NAMALWA (cell line): ENCODE measurements around the gene MCFD2.
A peak's percentile ranks its signal among the peaks of the same experiment; 100 is the strongest.
"Not testable (repeated sequence)": the region's sequence is repeated elsewhere in the genome, so short reads cannot be mapped to it uniquely, and the experiment has no call there.

Source experiments
- DNase-seq: peaks from one replicate; pipeline ENCODE4 v3.0.0-alpha.2; 2015; ENCODE audit warnings: low spot score

Gene MCFD2

DNA sequence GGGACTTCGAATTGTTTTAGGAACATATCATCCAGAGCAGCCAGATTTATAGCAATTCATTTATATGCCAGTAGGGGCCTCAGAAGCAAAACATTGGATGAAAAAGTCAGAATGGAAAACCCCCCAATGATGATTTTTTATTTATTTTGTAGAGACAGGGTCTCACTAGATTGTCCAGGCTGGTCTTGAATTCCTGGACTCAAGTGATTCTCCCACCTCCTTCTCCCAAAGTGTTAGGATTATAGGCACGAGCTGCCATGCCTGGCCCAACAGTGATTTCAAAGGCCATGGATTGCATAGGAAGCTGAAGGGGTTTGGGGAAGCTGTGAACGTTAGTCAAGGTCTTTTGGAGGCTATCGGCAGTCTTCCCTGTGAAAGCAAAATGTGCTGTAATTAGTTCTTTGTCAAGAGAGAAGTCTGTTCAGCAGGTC, 21.9 kb upstream of the MCFD2 start:
- peak; percentile 52 for DNase-seq

GRCh38 chr2:46936566-46936965, 21.0 kb upstream of the MCFD2 start:
- no peak for DNase-seq

- DNase-seq: no peak
Measured at GRCh38 chr2:46935071-46935470, 19.5 kb upstream of the MCFD2 start.

DNA sequence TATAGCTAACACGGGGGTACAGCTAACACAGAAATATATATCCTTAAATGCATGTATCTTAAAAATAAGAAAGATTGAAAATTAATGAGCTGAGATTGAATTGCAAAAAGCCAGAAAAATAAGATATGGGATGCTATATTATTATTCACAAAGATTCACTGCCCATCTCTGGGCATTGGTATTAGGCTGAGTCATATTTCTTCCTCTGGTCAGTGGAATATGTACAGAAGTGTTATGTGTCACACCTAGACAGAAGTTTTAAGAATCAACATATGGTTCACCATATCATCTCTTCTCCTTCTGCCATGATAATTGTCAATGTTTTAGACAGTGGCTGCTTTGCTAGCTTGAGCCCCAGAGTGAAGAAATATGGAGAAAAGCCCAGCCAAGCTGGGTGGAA, 14.0 kb upstream of the MCFD2 start:
- no peak for DNase-seq

DNA sequence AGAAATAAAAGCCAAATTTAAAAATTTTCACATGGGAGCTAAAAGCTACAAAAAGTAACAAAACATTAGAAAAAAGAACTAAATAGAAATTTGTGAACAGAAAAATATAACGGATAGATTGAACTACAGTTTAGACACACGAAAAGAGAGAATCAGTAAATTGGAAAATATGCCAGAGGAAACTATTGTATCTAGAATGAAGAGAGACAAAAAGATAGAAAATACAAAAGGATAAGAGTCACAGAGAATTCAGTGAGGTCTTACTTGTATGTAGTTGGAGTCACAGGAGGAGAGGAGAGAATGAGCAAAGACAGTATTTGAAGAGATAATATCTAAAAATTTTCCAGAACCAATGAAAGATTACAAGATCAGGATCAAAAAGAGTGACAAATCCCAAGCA, 11.3 kb upstream of the MCFD2 start:
- no peak for DNase-seq

- DNase-seq: no peak
Measured at GRCh38 chr2:46925474-46926351, 10.1 kb upstream of the MCFD2 start.

- DNase-seq: no peak
Measured at GRCh38 chr2:46924608-46925007, 9.0 kb upstream of the MCFD2 start.

- DNase-seq: no peak
Measured at GRCh38 chr2:46924038-46924437, 8.4 kb upstream of the MCFD2 start.

DNA sequence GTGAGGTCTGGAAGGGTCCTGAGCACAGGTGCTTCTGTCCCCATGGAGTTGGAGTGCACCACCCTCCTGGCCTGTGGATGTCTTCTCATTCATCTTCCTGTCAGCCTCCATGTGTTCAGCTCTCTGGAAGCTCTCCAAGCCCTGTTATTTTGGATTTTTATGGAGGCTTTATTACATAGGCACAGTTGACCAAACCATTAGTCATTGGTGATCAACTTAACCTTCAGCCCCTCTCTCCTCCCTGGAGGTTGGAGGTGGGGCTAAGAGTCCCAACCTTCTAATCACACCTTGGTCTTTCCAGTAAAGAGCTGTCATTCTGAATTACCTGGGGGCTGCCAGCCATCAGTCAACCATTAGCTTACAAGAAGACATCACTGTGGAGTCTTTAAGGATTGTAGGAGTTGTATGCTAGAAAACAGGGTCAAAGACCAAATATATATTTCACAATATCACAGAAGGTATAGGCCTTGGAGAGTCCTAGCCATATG, 7.5 kb upstream of the MCFD2 start:
- DNase-seq: no peak

DNA sequence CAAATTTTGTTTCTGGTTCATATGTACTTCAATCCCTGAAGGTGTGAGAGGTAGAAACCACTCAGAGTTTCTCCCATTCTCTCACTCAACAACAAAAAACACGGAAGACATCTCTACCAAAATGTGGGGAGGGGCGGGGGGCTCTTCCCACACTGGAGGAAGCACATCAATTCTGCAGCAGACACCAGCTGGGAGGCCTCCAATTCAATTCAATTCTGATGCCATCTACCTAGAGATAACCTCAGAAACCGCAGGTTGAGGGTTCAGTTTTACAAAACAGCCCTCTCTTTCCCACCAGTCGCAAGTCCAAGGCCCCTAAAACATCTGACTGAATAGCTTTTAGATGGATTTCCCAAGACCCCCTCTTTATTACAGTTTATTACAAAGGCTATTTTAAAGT, 7.0 kb upstream of the MCFD2 start:
- DNase-seq: no peak

DNA sequence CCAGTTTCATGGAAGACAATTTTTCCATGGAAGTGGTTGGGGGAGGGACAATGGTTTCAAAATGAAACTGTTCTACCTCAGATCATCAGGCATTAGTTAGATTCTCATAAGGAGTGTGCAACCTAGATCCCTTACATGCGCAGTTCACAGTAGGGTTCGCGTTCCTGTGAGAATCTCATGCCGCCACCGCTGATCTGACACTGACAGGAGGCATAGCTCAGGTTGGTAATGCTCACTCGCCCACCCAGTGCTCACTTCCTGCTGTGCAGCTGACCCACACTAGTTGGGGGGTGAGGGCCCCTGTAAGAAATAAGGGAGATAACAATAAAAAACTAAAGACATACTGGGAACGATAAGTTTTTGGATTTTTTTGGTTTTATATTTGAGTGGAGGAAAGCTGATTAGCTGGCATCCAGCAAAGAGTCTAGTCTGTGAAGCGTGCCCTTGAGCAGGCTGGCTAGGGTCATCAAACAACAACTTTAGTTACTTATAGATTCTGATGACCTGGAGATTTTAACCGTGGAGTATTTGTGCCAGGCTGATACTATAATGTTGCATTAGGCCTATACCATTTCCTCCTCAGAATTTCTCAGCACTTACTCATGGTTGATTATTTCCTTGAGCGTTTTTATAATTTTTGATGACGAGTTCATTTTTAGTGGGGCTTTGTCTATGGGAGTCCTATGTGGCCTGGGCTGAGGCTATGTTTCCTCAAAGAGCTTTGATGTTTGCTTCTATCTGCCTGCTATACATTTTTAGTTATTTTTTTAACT, 6.3 kb upstream of the MCFD2 start:
- DNase-seq: no peak

DNA sequence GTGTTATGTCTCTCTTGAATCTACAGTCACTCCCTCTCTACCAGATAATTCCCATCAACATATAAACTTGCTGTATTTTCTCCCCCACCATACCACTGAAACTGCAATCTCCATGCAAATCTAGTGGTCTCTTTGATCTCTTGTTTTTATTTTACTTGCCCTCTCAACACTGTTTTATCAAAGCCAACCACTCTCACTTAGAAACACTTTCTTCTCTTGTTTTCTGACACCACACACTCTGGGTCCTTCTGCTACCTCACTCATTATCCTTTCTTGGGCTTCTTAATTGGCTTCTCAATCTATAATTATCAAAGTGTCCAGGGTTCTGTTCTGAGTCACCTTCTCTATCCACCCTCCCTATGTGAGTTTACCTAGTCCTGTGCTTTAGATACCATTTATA, 2.0 kb upstream of the MCFD2 start:
- peak; percentile 79 for DNase-seq

GRCh38 chr2:46915811-46916630, 415 bp upstream of the MCFD2 start:
- peak; percentile 88 for DNase-seq

GRCh38 chr2:46914578-46915230, 902 bp downstream of the MCFD2 start:
- peak; percentile 34 for DNase-seq

DNA sequence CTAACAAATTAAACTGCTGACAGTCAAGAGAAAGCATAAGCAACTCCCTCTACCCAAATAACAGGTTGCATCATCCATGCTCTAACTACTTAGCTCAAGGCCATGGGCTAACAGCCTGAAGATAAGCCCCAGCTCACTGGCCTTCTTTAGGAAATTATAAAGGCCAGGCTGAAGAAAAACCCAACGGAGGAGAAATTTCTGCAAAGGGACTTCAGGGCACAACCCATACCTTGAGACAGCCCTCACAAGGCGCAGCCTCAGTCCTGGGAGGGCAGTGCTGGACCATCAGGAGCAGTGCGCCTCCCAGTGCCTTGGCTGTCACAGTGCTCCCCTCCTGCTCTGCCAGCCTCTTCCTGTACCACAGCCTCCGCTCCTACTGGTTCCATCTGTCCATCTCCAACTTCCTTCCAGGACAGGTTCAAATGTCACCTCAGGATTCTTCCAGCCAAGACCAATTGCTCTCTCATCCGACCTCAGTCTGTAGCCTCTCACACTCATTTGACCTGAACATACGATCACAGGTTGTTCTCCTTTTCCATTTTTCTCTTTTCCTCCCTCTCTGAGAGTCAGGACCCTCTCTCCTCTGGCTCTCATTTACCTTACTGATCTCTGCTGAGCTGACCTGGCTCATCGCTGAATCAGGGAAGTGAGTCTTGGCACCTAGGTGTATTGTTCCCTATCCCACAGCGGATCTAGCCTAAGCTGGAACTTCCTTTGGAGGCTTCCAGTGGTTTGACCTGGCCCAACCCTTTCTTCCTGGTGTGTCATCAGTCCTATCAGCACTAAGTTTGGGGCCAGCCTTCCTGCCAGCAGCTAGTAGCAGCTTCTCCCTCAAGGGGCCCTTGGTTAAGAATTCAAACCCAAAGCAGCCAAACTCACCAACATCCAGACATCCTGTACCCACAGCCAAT, 1.9 kb downstream of the MCFD2 start:
- DNase-seq: no peak

GRCh38 chr2:46909771-46910419, 5.7 kb downstream of the MCFD2 start:
- DNase-seq: no peak

DNA sequence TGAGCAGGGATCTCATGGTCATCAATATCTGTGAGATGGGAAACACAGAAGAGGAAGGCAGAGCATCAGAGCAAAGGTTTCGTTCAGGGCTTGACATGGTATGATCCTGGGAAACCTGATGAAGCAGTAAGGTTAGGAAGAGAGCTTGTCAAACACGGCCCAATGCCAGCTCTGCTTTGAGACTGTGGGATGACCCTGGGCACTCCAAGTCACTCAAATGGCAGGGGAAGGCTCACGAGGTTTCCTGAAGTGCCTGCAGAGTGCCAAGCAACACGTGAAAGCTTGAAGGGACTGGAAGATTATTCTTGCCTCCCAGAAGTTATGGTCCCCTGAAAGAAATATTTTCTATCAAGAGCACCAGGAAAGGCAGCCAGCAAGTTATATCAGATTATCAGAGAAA, 6.5 kb downstream of the MCFD2 start:
- no peak for DNase-seq

- DNase-seq: not testable (repeated sequence)
Measured at GRCh38 chr2:46904908-46905678, 10.5 kb downstream of the MCFD2 start.

DNA sequence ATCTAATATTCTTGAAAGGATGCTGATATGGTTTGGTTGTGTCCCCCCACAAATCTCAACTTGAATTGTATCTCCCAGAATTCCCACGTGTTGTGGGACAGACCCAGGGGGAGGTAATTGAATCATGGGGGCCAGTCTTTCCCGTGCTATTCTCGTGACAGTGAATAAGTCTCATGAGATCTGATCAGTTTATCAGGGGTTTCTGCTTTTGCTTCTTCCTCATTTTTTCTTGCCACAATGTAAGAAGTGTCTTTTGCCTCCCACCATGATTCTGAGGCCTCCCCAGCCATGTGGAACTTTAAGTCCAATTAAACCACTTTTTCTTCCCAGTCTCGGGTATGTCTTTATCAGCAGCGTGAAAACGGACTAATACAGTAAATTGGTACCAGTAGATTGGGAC, 12.6 kb downstream of the MCFD2 start:
- not testable (repeated sequence) for DNase-seq
